ENCODE measurements around the gene CFAP68. TPM values are rescaled to one million over a fixed set of nuclear protein-coding genes. Genes with fewer than 3 reads are reported as not detected.

CFAP68 gene
- total RNA-seq, 1 experiment from 2014 or later = 27.4 TPM

- POLR2A ChIA-PET (ENCODE audit: unreplicated experiment) = no interaction called here
These were observed 37.4 kb downstream of the CFAP68 start for GRCh38 chr11:111916768-111917167.

GRCh38 chr11:111917312-111917711 lies 38.0 kb downstream of the CFAP68 start:
- Histone ChIP-seq H3K9me3 (ENCODE audit: low read length) (no peaks in the 10 kb centered on the region), H3K79me2 (ENCODE audit: low read length) (no peaks in the 10 kb centered on the region), H3K36me3 (ENCODE audit: low read depth, low read length) (no peaks in the 10 kb centered on the region), H2AFZ (ENCODE audit: low read length) (no peak overlapping the region), H3K9me2 (replicated peaks; ENCODE audit: low read length) (no peaks in the 10 kb centered on the region), H3K27ac (ENCODE audit: low read length) (no peak overlapping the region), H3F3A (ENCODE audit: low read length, unreplicated experiment) (no peaks in the 10 kb centered on the region), H3K9ac (ENCODE audit: low read length) (no peak overlapping the region), H4K20me1 (ENCODE audit: low read length) (no peaks in the 10 kb centered on the region), H3K4me2 (ENCODE audit: low read length) (no peak overlapping the region), H3K27me3 (ENCODE audit: low read length) (no peaks in the 10 kb centered on the region), H3K4me1 (ENCODE audit: insufficient read depth, low read length) (peaks cover 16% of the 10 kb centered on the region), H3K4me3 (ENCODE audit: low read length) (no peak overlapping the region)
- intact Hi-C loops (cut with micrococcal nuclease) = no loop called here
- TF ChIP-seq EZH2phosphoT487 (IDR thresholded peaks at IDR 0.05; ENCODE audit: borderline replicate concordance, low read length) = no peak
- TF ChIP-seq CTCF (conservative IDR thresholded peaks at IDR 0.05; ENCODE audit: low read depth, low read length) = no peak
- no peak for TF ChIP-seq EZH2 (IDR thresholded peaks at IDR 0.05; ENCODE audit: low read length, unreplicated experiment)
- DNase-seq (no peak), ATAC-seq (no peak)
- BruUV-seq (replicated peaks) = no TSS peak
- POLR2A ChIA-PET (ENCODE audit: unreplicated experiment) = no interaction called here
- CTCF ChIA-PET = no interaction called here

More at GRCh38 chr11:111916768-111917167, 37.4 kb downstream of the CFAP68 start:
- Histone ChIP-seq H3K9ac (ENCODE audit: low read length) (no peak overlapping the region), H3K4me1 (ENCODE audit: insufficient read depth, low read length) (peaks cover 22% of the 10 kb centered on the region), H3K27me3 (ENCODE audit: low read length) (no peaks in the 10 kb centered on the region), H3F3A (ENCODE audit: low read length, unreplicated experiment) (no peaks in the 10 kb centered on the region), H3K9me2 (replicated peaks; ENCODE audit: low read length) (no peaks in the 10 kb centered on the region), H3K4me2 (ENCODE audit: low read length) (no peak overlapping the region), H3K79me2 (ENCODE audit: low read length) (no peaks in the 10 kb centered on the region), H3K4me3 (ENCODE audit: low read length) (no peak overlapping the region), H2AFZ (ENCODE audit: low read length) (no peak overlapping the region), H3K36me3 (ENCODE audit: low read depth, low read length) (no peaks in the 10 kb centered on the region), H3K9me3 (ENCODE audit: low read length) (no peaks in the 10 kb centered on the region), H3K27ac (ENCODE audit: low read length) (no peak overlapping the region), H4K20me1 (ENCODE audit: low read length) (no peaks in the 10 kb centered on the region)
- no peak for TF ChIP-seq EZH2 (IDR thresholded peaks at IDR 0.05; ENCODE audit: low read length, unreplicated experiment)
- no peak for TF ChIP-seq CTCF (conservative IDR thresholded peaks at IDR 0.05; ENCODE audit: low read depth, low read length)
- TF ChIP-seq EZH2phosphoT487 (IDR thresholded peaks at IDR 0.05; ENCODE audit: borderline replicate concordance, low read length) = no peak
- intact Hi-C loops (cut with micrococcal nuclease) = no loop called here
- ATAC-seq = no peak
- no peak for DNase-seq
- BruUV-seq (replicated peaks) = no TSS peak
- CTCF ChIA-PET = no interaction called here

GRCh38 chr11:111917788-111918187 lies 38.4 kb downstream of the CFAP68 start:
- CTCF ChIA-PET = no interaction called here
- POLR2A ChIA-PET (ENCODE audit: unreplicated experiment) = no interaction called here
- no peak overlapping the region for H3K9ac ChIP-seq (ENCODE audit: low read length)
- H3K36me3 ChIP-seq (ENCODE audit: low read depth, low read length) = no peaks in the 10 kb centered on the region
- peak overlapping the region; percentile 76; the same call in 1 of the 2 replicates for H3K4me2 ChIP-seq (ENCODE audit: low read length)
- H3K9me2 ChIP-seq (replicated peaks; ENCODE audit: low read length) = no peaks in the 10 kb centered on the region
- no peak overlapping the region for H2AFZ ChIP-seq (ENCODE audit: low read length)
- ATAC-seq (no peak), DNase-seq (no peak)
- BruUV-seq (replicated peaks) = no TSS peak
- H3K27ac ChIP-seq (ENCODE audit: low read length) = no peak overlapping the region
- H3K9me3 ChIP-seq (ENCODE audit: low read length) = no peaks in the 10 kb centered on the region
- no peaks in the 10 kb centered on the region for H3K79me2 ChIP-seq (ENCODE audit: low read length)
- no peaks in the 10 kb centered on the region for H4K20me1 ChIP-seq (ENCODE audit: low read length)
- no peaks in the 10 kb centered on the region for H3K27me3 ChIP-seq (ENCODE audit: low read length)
- H3K4me3 ChIP-seq (ENCODE audit: low read length) = no peak overlapping the region
- intact Hi-C loops (cut with micrococcal nuclease) = no loop called here
- peaks cover 19% of the 10 kb centered on the region for H3K4me1 ChIP-seq (ENCODE audit: insufficient read depth, low read length)
- no peaks in the 10 kb centered on the region for H3F3A ChIP-seq (ENCODE audit: low read length, unreplicated experiment)
- TF ChIP-seq EZH2phosphoT487 (IDR thresholded peaks at IDR 0.05; ENCODE audit: borderline replicate concordance, low read length) (no peak), CTCF (conservative IDR thresholded peaks at IDR 0.05; ENCODE audit: low read depth, low read length) (no peak)

All from PC-3 (cell line).